Gastroesophageal sphincter (tissue), 4 donors: ENCODE results near the gene NMU. TPM values are rescaled to one million over a fixed set of nuclear protein-coding genes. Genes with fewer than 3 reads are reported as not detected.
A peak's percentile ranks its signal among the peaks of the same experiment; 100 is the strongest.

Experiments used
- ATAC-seq: fragments of 150-250 bp; one replicate; pipeline ENCODE4 v1.9.1; 2016; ENCODE audit warnings: mild to moderate bottlenecking, moderate library complexity
- H3K27ac ChIP-seq, 4 donors: fragments of 200-600 bp; sonication (generic) in 3 of 4; 1 replicate in 3 of 4; 2 replicates in 1 of 4; pipeline ENCODE4 v1.5.1; 2016 to 2019
- H3K27me3 ChIP-seq: fragments of 200-600 bp; sonication (generic); one replicate; pipeline ENCODE4 v1.5.1; 2019
- H3K36me3 ChIP-seq, 2 donors: fragments of 200-600 bp; sonication (generic); one replicate each; pipeline ENCODE4 v1.5.1; 2019; ENCODE audit warnings: control low read depth in 1 of 2
- H3K4me1 ChIP-seq, 3 donors: fragments of 200-600 bp; sonication (generic); 1 replicate in 2 of 3; 2 replicates in 1 of 3; pipeline ENCODE4 v1.5.1; 2016 to 2019; ENCODE audit warnings: control low read depth in 2 of 3
- H3K4me3 ChIP-seq, 2 donors: fragments of 200-600 bp; sonication (generic); one replicate each; pipeline ENCODE4 v1.5.1; 2019; ENCODE audit warnings: mild to moderate bottlenecking in 1 of 2, moderate library complexity in 1 of 2
- H3K9me3 ChIP-seq, 3 donors: fragments of 200-600 bp; sonication (generic); one replicate each; pipeline ENCODE4 v1.5.1; 2017 to 2019; ENCODE audit warnings: control low read depth in 2 of 3
- CTCF ChIP-seq, 4 experiments: fragments of 200-600 bp in 2 of 4; fragments of 450-650 bp in 2 of 4; sonication (generic) in 1 of 4; IDR thresholded peaks; one replicate each; pipeline ENCODE4 v1.5.1; 2017 to 2019; ENCODE audit warnings: antibody characterized with exemption in 4 of 4, mild to moderate bottlenecking in 2 of 4, moderate library complexity in 2 of 4
- EP300 ChIP-seq: sonication (generic); formaldehyde crosslinking; IDR thresholded peaks from one replicate; pipeline ENCODE4 v1.6.1; 2017; ENCODE audit warnings: antibody characterized with exemption, mild to moderate bottlenecking
- POLR2A ChIP-seq, 2 donors: fragments of 450-650 bp; IDR thresholded peaks; one replicate each; pipeline ENCODE4 v1.6.1; 2017; ENCODE audit warnings: antibody characterized with exemption in 2 of 2, mild to moderate bottlenecking in 2 of 2, moderate library complexity in 1 of 2
- POLR2AphosphoS5 ChIP-seq: sonication (generic); formaldehyde crosslinking; IDR thresholded peaks from one replicate; pipeline ENCODE4 v1.6.1; 2017; ENCODE audit warnings: antibody characterized with exemption
- WGBS, 2 donors: methylation state at CpG; one replicate each; pipeline ENCODE4 v1.1.5; 2018; ENCODE audit warnings: low coverage in 1 of 2; 5-methylcytosine and 5-hydroxymethylcytosine counted together
- total RNA-seq, 4 donors: library from RNA; depleted of rRNA; stranded (reverse); fragments of >200 nt; gene quantifications; one replicate each; pipeline ENCODE4 v1.1.0, GENCODE V29; 2016

NMU gene
- total RNA-seq, 4 donors from 2014 or later, result 1.6 TPM; not detected in 3

DNA sequence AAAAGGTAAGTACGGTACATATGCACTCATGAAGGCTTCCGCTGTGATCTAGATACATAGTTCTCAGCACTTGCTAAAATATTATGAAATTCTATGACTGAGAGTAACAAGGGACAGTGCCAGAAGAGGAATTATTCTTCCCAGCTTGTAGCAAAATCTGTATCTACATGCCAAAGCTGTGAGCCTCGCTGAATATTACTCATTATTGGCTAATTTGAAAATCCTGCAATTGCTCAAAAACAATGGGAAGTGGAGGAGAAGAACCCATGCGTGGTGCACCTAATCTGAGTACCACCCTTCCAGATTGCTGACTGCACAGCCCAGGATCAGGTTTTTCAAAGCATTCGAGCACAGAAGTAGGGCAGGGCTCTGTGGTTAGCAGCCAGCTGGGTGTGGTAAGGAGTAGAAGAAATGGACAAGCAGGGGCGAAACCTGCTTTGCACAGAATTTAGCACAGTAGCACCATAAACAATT lies 26.7 kb downstream of the NMU start:
- WGBS, 2 donors, result 64 to 74% methylated on average over 6 of the region's 6 CpGs

GRCh38 chr4:55608591-55608990 lies 27.5 kb downstream of the NMU start:
- Histone ChIP-seq H3K27me3 (no peaks in the 10 kb centered on the region), H3K9me3 (no peaks in the 10 kb centered on the region), H3K36me3 (no peaks in the 10 kb centered on the region), H3K4me3 (no peak overlapping the region), H3K27ac (no peak overlapping the region), H3K4me1 (no peaks in the 10 kb centered on the region)
- ATAC-seq, result no peak
- WGBS, 2 donors, result 77 to 100% methylated on average over 1 of the region's 1 CpG
- TF ChIP-seq POLR2A (IDR thresholded peaks at IDR 0.05) (no peak), POLR2AphosphoS5 (no peak), EP300 (no peak), CTCF (IDR thresholded peaks at IDR 0.05) (no peak)

More for the DNA sequence above, 26.7 kb downstream of the NMU start:
- ATAC-seq, result peak; percentile 74
- no peak overlapping the region for H3K4me3 ChIP-seq
- no peaks in the 10 kb centered on the region for H3K36me3 ChIP-seq
- H3K4me1 ChIP-seq, result no peaks in the 10 kb centered on the region
- TF ChIP-seq EP300, result no peak
- H3K27ac ChIP-seq, result no peak overlapping the region
- H3K9me3 ChIP-seq, result no peaks in the 10 kb centered on the region
- no peaks in the 10 kb centered on the region for H3K27me3 ChIP-seq

- no peaks in the 10 kb centered on the region for H3K36me3 ChIP-seq
Observed at GRCh38 chr4:55604996-55605395, 31.1 kb downstream of the NMU start.

GRCh38 chr4:55600640-55601039 lies 35.5 kb downstream of the NMU start:
- no peaks in the 10 kb centered on the region for H3K36me3 ChIP-seq
- H3K4me1 ChIP-seq, result no peaks in the 10 kb centered on the region
- ATAC-seq, result no peak
- no peak overlapping the region for H3K27ac ChIP-seq
- no peak overlapping the region for H3K4me3 ChIP-seq
- H3K9me3 ChIP-seq, result peaks cover 0 to 4% (median 0%) of the 10 kb centered on the region in 3 donors
- TF ChIP-seq POLR2A (IDR thresholded peaks at IDR 0.05), result no peak
- no peak for TF ChIP-seq CTCF (IDR thresholded peaks at IDR 0.05)
- H3K27me3 ChIP-seq, result no peaks in the 10 kb centered on the region

More at GRCh38 chr4:55604996-55605395, 31.1 kb downstream of the NMU start:
- WGBS, 2 donors, result 80 to 88% methylated on average over 6 to 7 of the region's 7 CpGs
- TF ChIP-seq POLR2A (IDR thresholded peaks at IDR 0.05), result no peak
- no peak overlapping the region for H3K4me3 ChIP-seq
- no peak overlapping the region for H3K27ac ChIP-seq
- no peaks in the 10 kb centered on the region for H3K27me3 ChIP-seq
- ATAC-seq, result no peak
- no peaks in the 10 kb centered on the region for H3K4me1 ChIP-seq
- H3K9me3 ChIP-seq, result no peaks in the 10 kb centered on the region

DNA sequence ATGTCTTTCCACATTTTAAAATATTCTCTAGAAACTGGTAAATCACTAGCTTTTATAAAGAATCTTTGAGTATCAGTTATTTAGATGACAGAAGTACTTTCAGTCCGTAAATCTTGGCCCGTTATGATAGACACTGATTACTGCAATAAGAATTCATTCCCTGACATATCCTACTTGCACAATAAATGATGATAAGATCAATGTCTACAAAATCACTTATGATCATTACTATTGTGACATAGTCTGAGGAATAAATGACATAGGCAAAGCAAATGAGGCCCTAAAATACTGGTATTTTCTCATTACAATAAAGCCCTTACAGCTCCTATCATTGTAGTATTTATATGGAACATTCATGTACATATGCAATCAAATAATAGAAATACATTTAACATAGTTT lies 37.5 kb downstream of the NMU start:
- H3K36me3 ChIP-seq, result no peaks in the 10 kb centered on the region
- no peaks in the 10 kb centered on the region for H3K4me1 ChIP-seq
- TF ChIP-seq CTCF (IDR thresholded peaks at IDR 0.05) (no peak), POLR2A (IDR thresholded peaks at IDR 0.05) (no peak), EP300 (no peak), POLR2AphosphoS5 (no peak)
- peaks cover 0 to 4% (median 0%) of the 10 kb centered on the region in 3 donors for H3K9me3 ChIP-seq
- WGBS, 2 donors, result 94 to 100% methylated on average over 1 to 2 of the region's 2 CpGs
- ATAC-seq, result no peak
- no peak overlapping the region for H3K27ac ChIP-seq
- H3K4me3 ChIP-seq, result no peak overlapping the region
- H3K27me3 ChIP-seq, result no peaks in the 10 kb centered on the region

DNA sequence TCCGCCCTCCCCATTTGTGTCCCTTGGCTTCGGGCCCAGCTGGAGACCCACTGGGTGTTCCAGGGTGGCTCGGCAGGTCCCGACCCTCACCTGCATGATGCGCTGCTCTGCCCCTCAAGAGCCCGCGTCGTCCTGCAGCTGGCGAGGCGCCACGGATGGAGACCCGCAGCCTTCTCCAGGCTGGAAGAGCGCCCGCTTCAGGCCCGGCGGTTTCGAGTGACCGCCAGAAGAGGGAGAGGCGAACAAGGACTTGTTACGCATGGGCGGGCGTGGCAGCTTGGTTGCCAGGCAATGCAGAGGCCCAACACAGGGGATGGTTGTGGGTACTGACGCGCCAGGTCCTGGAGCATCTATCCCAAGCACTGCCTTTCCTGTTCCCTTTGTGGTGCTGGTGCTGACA lies 44.1 kb downstream of the NMU start, which contains the start of gene PDCL2:
PDCL2 (minus strand) TSS at position 232 of the 400 bp plus-strand sequence; CDS start at position 96, 136 bp downstream.
- ATAC-seq, result no peak
- no peak for TF ChIP-seq POLR2A (IDR thresholded peaks at IDR 0.05)
- no peak for TF ChIP-seq POLR2AphosphoS5
- no peak for TF ChIP-seq EP300
- TF ChIP-seq CTCF (IDR thresholded peaks at IDR 0.05), result no peak
- Histone ChIP-seq H3K27ac (no peak within 1 kb of the TSS), H3K27me3 (no peaks in the 10 kb centered on the region), H3K4me1 (no peaks in the 10 kb centered on the region), H3K4me3 (no peak within 1 kb of the TSS), H3K36me3 (no peaks in the 10 kb centered on the region), H3K9me3 (peaks cover 0 to 14% (median 0%) of the 10 kb centered on the region in 3 donors)
- WGBS, 2 donors, result 85% methylated on average over 4 of the region's 24 CpGs; no CpG with 5 or more reads in 1 of the 2 donors
